Occipital lobe (tissue), 1 donor: ENCODE results near the gene SF1. TPM values are rescaled to one million over a fixed set of nuclear protein-coding genes. Genes with fewer than 3 reads are reported as not detected.

Experiments used
- total RNA-seq: library from RNA; depleted of rRNA; stranded (reverse); fragments of >200 nt; gene quantifications from one replicate; pipeline ENCODE4 v1.2.3, GENCODE V29; 2014

The SF1 gene
- total RNA-seq, 1 donor from 2014 or later = 80.0 TPM

Other genes with a start within 250 kb of the SF1 start
- gene SLC22A11, start 222.6 kb downstream of the SF1 start, total RNA-seq = not detected
- gene SLC22A12, start 187.3 kb downstream of the SF1 start, total RNA-seq = not detected
- 219 TPM for gene NRXN2, start 55.3 kb downstream of the SF1 start, total RNA-seq
- 36.7 TPM for gene RASGRP2, start 34.4 kb downstream of the SF1 start, total RNA-seq
- gene PYGM, start 18.6 kb downstream of the SF1 start, total RNA-seq = 1.2 TPM
- gene MAP4K2, start 24.7 kb upstream of the SF1 start, total RNA-seq = 9.8 TPM
- 17.2 TPM for gene MEN1, start 32.0 kb upstream of the SF1 start, total RNA-seq
- gene CDC42BPG, start 66.1 kb upstream of the SF1 start, total RNA-seq = 0.16 TPM
- 22.9 TPM for gene EHD1, start 100.1 kb upstream of the SF1 start, total RNA-seq
- 5.5 TPM for gene ATG2A, start 138.7 kb upstream of the SF1 start, total RNA-seq
- gene PPP2R5B, start 146.1 kb upstream of the SF1 start, total RNA-seq = 22.8 TPM
- gene GPHA2, start 157.4 kb upstream of the SF1 start, total RNA-seq = not detected
- not detected for gene MAJIN, start 193.6 kb upstream of the SF1 start, total RNA-seq
- not detected for gene BATF2, start 218.4 kb upstream of the SF1 start, total RNA-seq
- gene ARL2, start 235.6 kb upstream of the SF1 start, total RNA-seq = 31.2 TPM
- 19.0 TPM for gene SNX15, start 248.9 kb upstream of the SF1 start, total RNA-seq